Transverse colon (tissue), 4 donors: Measurements from ENCODE around the gene BSG. TPM values are rescaled to one million over a fixed set of nuclear protein-coding genes. Genes with fewer than 3 reads are reported as not detected.

Experiments
- DNase-seq: peaks from one replicate; pipeline ENCODE4 v3.0.0-alpha.2; 2019
- H3K27ac ChIP-seq, 4 donors: fragments of 200-600 bp; sonication (generic); 2 replicates each; pipeline ENCODE4 v1.5.1; 2016 to 2018; ENCODE audit warnings: inconsistent platforms in 4 of 4
- H3K27me3 ChIP-seq: fragments of 200-600 bp; sonication (generic); 2 replicates; pipeline ENCODE4 v1.5.1; 2017; ENCODE audit warnings: inconsistent platforms
- H3K36me3 ChIP-seq, 4 donors: fragments of 200-600 bp; sonication (generic); 2 replicates each; pipeline ENCODE4 v1.5.1; 2017 to 2019; ENCODE audit warnings: inconsistent platforms in 4 of 4
- H3K4me1 ChIP-seq, 4 donors: fragments of 200-600 bp; sonication (generic); 2 replicates each; pipeline ENCODE4 v1.5.1; 2017 to 2020; ENCODE audit warnings: inconsistent platforms in 4 of 4
- H3K4me3 ChIP-seq, 4 donors: fragments of 200-600 bp; sonication (generic); 1 replicate in 1 of 4; 2 replicates in 3 of 4; pipeline versions ENCODE4 v1.5.1 to v1.6.1; 2017 to 2019; ENCODE audit warnings: inconsistent platforms in 4 of 4
- H3K9me3 ChIP-seq, 2 donors: fragments of 200-600 bp; sonication (generic); 2 replicates each; pipeline ENCODE4 v1.5.1; 2017 to 2019; ENCODE audit warnings: inconsistent platforms in 2 of 2
- CTCF ChIP-seq, 5 experiments: fragments of 200-600 bp in 3 of 5; fragments of 450-650 bp in 2 of 5; sonication (generic) in 3 of 5; IDR thresholded peaks; 1 replicate in 2 of 5; 2 replicates in 3 of 5; pipeline ENCODE4 v1.5.1; 2016 to 2017; ENCODE audit warnings: antibody characterized with exemption in 5 of 5, inconsistent platforms in 3 of 5, mild to moderate bottlenecking in 2 of 5, moderate library complexity in 1 of 5
- EP300 ChIP-seq: sonication (generic); formaldehyde crosslinking; IDR thresholded peaks from one replicate; pipeline ENCODE4 v1.6.1; 2017; ENCODE audit warnings: antibody characterized with exemption, low read depth
- POLR2A ChIP-seq: fragments of 450-650 bp; IDR thresholded peaks from one replicate; pipeline ENCODE4 v1.6.1; 2016; ENCODE audit warnings: antibody characterized with exemption, mild to moderate bottlenecking, moderate library complexity
- POLR2AphosphoS5 ChIP-seq, 3 donors: sonication (generic); formaldehyde crosslinking; IDR thresholded peaks; one replicate each; pipeline ENCODE4 v1.6.1; 2016; ENCODE audit warnings: antibody characterized with exemption in 3 of 3
- WGBS, 2 donors: methylation state at CpG; one replicate each; pipeline ENCODE4 v1.1.5; 2018; ENCODE audit warnings: low coverage in 1 of 2; 5-methylcytosine and 5-hydroxymethylcytosine counted together
- in situ Hi-C, 4 donors: fragments of 200-750 bp; cut with MboI; loops; one replicate each; pipeline versions ENCODE4 v1.15.0 to v1.15.1; 2017; ENCODE audit warnings: low sequenced_read_pairs in 3 of 4, low pct_ligation_motif_present in 1 of 4, low pct_unique_long_range_greater_than_20kb in 1 of 4
- intact Hi-C: fragments of 100-400 bp; cut with DNase I; formaldehyde crosslinking; loops from one replicate; pipeline ENCODE4 v1.15.1; 2023; ENCODE audit warnings: low total_unique reads
- total RNA-seq, 4 donors: library from RNA; depleted of rRNA; stranded (reverse); fragments of >200 nt; gene quantifications; one replicate each; pipeline ENCODE4 v1.1.0, GENCODE V29; 2016

BSG gene
- total RNA-seq, 4 donors from 2014 or later: 909 to 2,228 (median 1,224) TPM

GRCh38 chr19:592101-592500, 19.7 kb downstream of the BSG start:
- H3K9me3 ChIP-seq: no peaks in the 10 kb centered on the region
- no peaks in the 10 kb centered on the region for H3K36me3 ChIP-seq
- H3K27me3 ChIP-seq: peaks cover 93% of the 10 kb centered on the region
- DNase-seq: no peak
- no peak overlapping the region for H3K4me3 ChIP-seq
- intact Hi-C loops (no loop called here), in situ Hi-C loops (no loop called here)
- peaks cover 7 to 27% (median 19%) of the 10 kb centered on the region in 4 donors for H3K4me1 ChIP-seq
- WGBS, 2 donors: 85% methylated on average over 15 of the region's 19 CpGs; no CpG with 5 or more reads in 1 of the 2 donors
- no peak overlapping the region for H3K27ac ChIP-seq
- TF ChIP-seq POLR2A (no peak), POLR2AphosphoS5 (IDR thresholded peaks at IDR 0.05) (no peak), CTCF (IDR thresholded peaks at IDR 0.05) (no peak), EP300 (no peak)

- Histone ChIP-seq H3K36me3 (no peaks in the 10 kb centered on the region), H3K4me3 (no peak overlapping the region), H3K27me3 (peaks cover 90% of the 10 kb centered on the region), H3K27ac (no peak overlapping the region), H3K9me3 (no peaks in the 10 kb centered on the region), H3K4me1 (peaks cover 7 to 22% (median 17%) of the 10 kb centered on the region in 4 donors)
- TF ChIP-seq POLR2AphosphoS5 (IDR thresholded peaks at IDR 0.05) (no peak), POLR2A (no peak), EP300 (no peak), CTCF (IDR thresholded peaks at IDR 0.05) (no peak)
- 61 to 73% methylated on average over 6 to 18 of the region's 18 CpGs for WGBS, 2 donors
- intact Hi-C loops (no loop called here), in situ Hi-C loops (no loop called here)
- DNase-seq: no peak
Observed at GRCh38 chr19:593055-593454, 20.7 kb downstream of the BSG start.

- peaks cover 88% of the 10 kb centered on the region for H3K27me3 ChIP-seq
- H3K4me1 ChIP-seq: peaks cover 5 to 18% (median 12%) of the 10 kb centered on the region in 4 donors
- H3K36me3 ChIP-seq: no peaks in the 10 kb centered on the region
- TF ChIP-seq POLR2AphosphoS5 (IDR thresholded peaks at IDR 0.05) (no peak), POLR2A (no peak), CTCF (IDR thresholded peaks at IDR 0.05) (no peak), EP300 (no peak)
- no peaks in the 10 kb centered on the region for H3K9me3 ChIP-seq
- intact Hi-C loops (no loop called here), in situ Hi-C loops (no loop called here)
- DNase-seq: no peak
- no peak overlapping the region for H3K27ac ChIP-seq
- 29% methylated on average over 9 of the region's 9 CpGs; no CpG with 5 or more reads in 1 of the 2 donors for WGBS, 2 donors
- H3K4me3 ChIP-seq: no peak overlapping the region
Observed at GRCh38 chr19:593505-593904, 21.1 kb downstream of the BSG start.

GRCh38 chr19:594265-594870, 22.0 kb downstream of the BSG start:
- in situ Hi-C loops: no loop called here
- H3K36me3 ChIP-seq: no peaks in the 10 kb centered on the region
- TF ChIP-seq EP300 (no peak), POLR2A (no peak), POLR2AphosphoS5 (IDR thresholded peaks at IDR 0.05) (no peak), CTCF (IDR thresholded peaks at IDR 0.05) (no peak)
- no peaks in the 10 kb centered on the region for H3K9me3 ChIP-seq
- no peak overlapping the region for H3K27ac ChIP-seq
- WGBS, 2 donors: 67% methylated on average over 24 of the region's 24 CpGs; no CpG with 5 or more reads in 1 of the 2 donors
- peaks cover under 1 to 9% (median 8%) of the 10 kb centered on the region in 4 donors for H3K4me1 ChIP-seq
- H3K4me3 ChIP-seq: no peak overlapping the region
- DNase-seq: no peak
- H3K27me3 ChIP-seq: peaks cover 79% of the 10 kb centered on the region
- intact Hi-C loops: no loop called here
